ENCODE data around the gene ALB.

GRCh38 chr4:73438582-73439215 lies 34.6 kb downstream of the ALB start:
- TF ChIP-seq POLR2A (IDR thresholded peaks at IDR 0.05; ENCODE audit: low read length) (no peak), GATA1 (IDR thresholded peaks at IDR 0.05; ENCODE audit: low read depth, low read length) (no peak)
